ENCODE data around the gene ITIH1. TPM values are rescaled to one million over a fixed set of nuclear protein-coding genes. Genes with fewer than 3 reads are reported as not detected.

The ITIH1 gene
- total and polyA plus RNA-seq, 9 of the 15 experiments (the other 6 are each of a cell fraction or from before 2014, with no cell fraction given), result 0.31 TPM; not detected in 8

DNA sequence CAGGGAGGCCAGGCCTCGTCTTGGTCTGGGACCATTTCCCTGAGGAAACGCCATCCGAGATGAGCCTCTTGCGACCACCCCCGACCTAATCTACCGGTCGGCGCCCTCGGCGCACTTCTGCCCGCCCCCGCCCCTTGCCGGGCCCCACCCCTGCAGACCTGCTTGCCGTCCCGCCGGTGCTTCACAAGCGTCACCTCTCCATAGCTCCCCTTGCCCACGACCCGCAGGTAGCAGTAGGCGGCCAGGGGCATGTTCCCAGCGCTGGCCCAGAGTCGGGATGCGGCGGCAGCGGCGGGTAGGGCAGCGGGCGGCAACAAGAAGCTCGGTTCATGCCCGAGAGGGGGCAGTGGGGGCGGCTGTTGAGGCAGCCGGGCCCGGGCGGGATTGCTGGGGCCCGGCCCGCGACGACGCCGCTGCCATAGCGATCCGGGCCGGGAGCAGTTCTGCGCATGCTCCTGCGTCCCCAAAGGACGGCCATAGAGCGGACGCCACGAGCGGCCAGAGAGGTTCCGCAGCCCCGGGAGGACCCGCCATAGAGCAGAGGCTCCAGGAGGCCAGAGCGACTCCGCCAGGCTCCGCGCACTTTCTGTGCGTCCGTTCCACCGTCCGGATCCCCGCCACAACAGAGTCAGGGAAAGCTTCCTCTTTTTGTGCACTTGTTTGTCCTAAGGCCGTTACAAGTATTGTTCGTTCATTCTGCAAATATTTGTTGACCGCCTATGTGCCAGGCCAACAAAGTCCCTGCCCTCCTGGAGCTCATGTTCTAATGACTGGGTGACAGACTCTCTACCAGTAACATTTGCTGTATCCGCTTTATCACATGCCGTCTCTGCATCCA, 6.7 kb upstream of the ITIH1 start, which contains the start of gene NEK4 (continued):
- TF ChIP-seq RBM14 (IDR thresholded peaks at IDR 0.05; ENCODE audit: borderline replicate concordance, insufficient read depth, low read depth, low read length) (no peak), TFAP4 (CRISPR knock-in tag; IDR thresholded peaks at IDR 0.05; ENCODE audit: borderline replicate concordance) (peak; percentile 56), SP1 (CRISPR knock-in tag; IDR thresholded peaks at IDR 0.05) (peak; percentile 71; the same call in 1 of the 2 replicates), ZKSCAN1 (IDR thresholded peaks at IDR 0.05; ENCODE audit: low read depth, low read length) (no peak), ZFP36 (IDR thresholded peaks at IDR 0.05; ENCODE audit: low read depth, low read length, partially characterized antibody) (no peak), ZNF12 (CRISPR knock-in tag; IDR thresholded peaks at IDR 0.05) (0 out of 2 replicates have a peak, but pooled peaks have one; percentile 55), SAP30 (IDR thresholded peaks at IDR 0.05; ENCODE audit: borderline replicate concordance, insufficient read depth, low read depth, low read length, poor library complexity, severe bottlenecking) (peak; percentile 71), MTA1 (IDR thresholded peaks at IDR 0.05; ENCODE audit: borderline replicate concordance) (peak; percentile 93), ZNF165 (CRISPR knock-in tag; IDR thresholded peaks at IDR 0.05; ENCODE audit: borderline replicate concordance) (no peak), SMARCE1 (IDR thresholded peaks at IDR 0.05) (no peak), ZNF282 (CRISPR knock-in tag; IDR thresholded peaks at IDR 0.05) (no peak), SOX6 (IDR thresholded peaks at IDR 0.05) (peak; percentile 48; the same call in 1 of the 2 replicates), ETS2 (tag; IDR thresholded peaks at IDR 0.05; ENCODE audit: borderline replicate concordance, poor library complexity, severe bottlenecking) (no peak), THRB (CRISPR knock-in tag; conservative IDR thresholded peaks at IDR 0.05) (no peak), ZBTB1 (CRISPR knock-in tag; IDR thresholded peaks at IDR 0.05; ENCODE audit: borderline replicate concordance, low read depth) (no peak), EP400 (IDR thresholded peaks at IDR 0.05) (peak; percentile 48), POLR2AphosphoS5 (IDR thresholded peaks at IDR 0.05; ENCODE audit: control insufficient read depth, insufficient read depth, low read depth, low read length) (peak; percentile 89), RBM25 (IDR thresholded peaks at IDR 0.05; ENCODE audit: low read depth, low read length, severe bottlenecking) (no peak), RFX7 (CRISPR knock-in tag; IDR thresholded peaks at IDR 0.05) (no peak), ZBTB7A (IDR thresholded peaks at IDR 0.05; ENCODE audit: borderline replicate concordance, control insufficient read depth, low read depth, low read length) (peak; percentile 43; the same call in 1 of the 2 replicates), TGIF2 (CRISPR knock-in tag; IDR thresholded peaks at IDR 0.05) (0 out of 2 replicates have a peak, but pooled peaks have one; percentile 23), ZNF184 (CRISPR knock-in tag; IDR thresholded peaks at IDR 0.05) (no peak), ZNF551 (CRISPR knock-in tag; IDR thresholded peaks at IDR 0.05) (no peak), PCBP1 (IDR thresholded peaks at IDR 0.05; ENCODE audit: low read depth, low read length, poor library complexity, severe bottlenecking) (no peak), FOXP1 (CRISPR knock-in tag; IDR thresholded peaks at IDR 0.05) (no peak), ZNF143 (CRISPR knock-in tag; IDR thresholded peaks at IDR 0.05) (no peak), TEAD2 (tag; IDR thresholded peaks at IDR 0.05) (no peak)
